ENCODE measurements around the gene FBXL19.

Gene FBXL19

GRCh38 chr16:30894540-30895368, 28.6 kb upstream of the FBXL19 start:
- no peak for DNase-seq

- no peak for DNase-seq
Observed at GRCh38 chr16:30895627-30896260, 27.6 kb upstream of the FBXL19 start.

- DNase-seq, result no peak
Observed at GRCh38 chr16:30896261-30896888, 27.0 kb upstream of the FBXL19 start, which contains the start of gene CTF1. CTF1 (plus strand) TSS chr16:30896614; CDS start chr16:30896644, 30 bp downstream.

GRCh38 chr16:30896889-30897733, 26.3 kb upstream of the FBXL19 start:
- DNase-seq, result peak; percentile 58 to 59

- no peak for DNase-seq
Observed at GRCh38 chr16:30899794-30900193, 23.6 kb upstream of the FBXL19 start.

GRCh38 chr16:30900588-30900987, 22.8 kb upstream of the FBXL19 start:
- DNase-seq, result no peak

- peak in 1 of 2 experiments; percentile 6 for DNase-seq
Observed at GRCh38 chr16:30901201-30902028, 22.0 kb upstream of the FBXL19 start.

GRCh38 chr16:30902029-30902972, 21.1 kb upstream of the FBXL19 start:
- peak; percentile 33 to 44 for DNase-seq

GRCh38 chr16:30903002-30903401, 20.4 kb upstream of the FBXL19 start:
- DNase-seq, result peak; percentile 35 to 39

GRCh38 chr16:30903596-30903995, 19.8 kb upstream of the FBXL19 start:
- DNase-seq, result peak; percentile 96 to 97

- DNase-seq, result peak; percentile 45 to 62
Observed at GRCh38 chr16:30904114-30904780, 19.1 kb upstream of the FBXL19 start.

GRCh38 chr16:30907064-30907463, 16.3 kb upstream of the FBXL19 start:
- no peak for DNase-seq

- DNase-seq, result no peak
Observed at GRCh38 chr16:30910427-30911029, 12.8 kb upstream of the FBXL19 start.

GRCh38 chr16:30912794-30913412, 10.5 kb upstream of the FBXL19 start:
- DNase-seq, result no peak

GRCh38 chr16:30914830-30915229, 8.5 kb upstream of the FBXL19 start:
- DNase-seq, result no peak

- no peak for DNase-seq
Observed at GRCh38 chr16:30918614-30919013, 4.8 kb upstream of the FBXL19 start.

- no peak for DNase-seq
Observed at GRCh38 chr16:30920891-30921290, 2.5 kb upstream of the FBXL19 start.

- no peak for DNase-seq
Observed at GRCh38 chr16:30921459-30921747, 2.0 kb upstream of the FBXL19 start.

- peak; percentile 62 to 77 for DNase-seq
Observed at GRCh38 chr16:30921748-30922419, 1.5 kb upstream of the FBXL19 start.
